A549 (cell line): ENCODE measurements around the gene THTPA. TPM values are rescaled to one million over a fixed set of nuclear protein-coding genes. Genes with fewer than 3 reads are reported as not detected.
"Not testable (repeated sequence)": the region's sequence is repeated elsewhere in the genome, so short reads cannot be mapped to it uniquely, and the experiment has no call there.

Experiments used
- ATAC-seq, 2 experiments: fragments of 200-7000 bp in 1 of 2; fragments of >200 bp in 1 of 2; cut with Nextera tagmentation in 1 of 2; cut with Tn5 transposase in 1 of 2; 3 replicates each; pipeline versions ENCODE4 v1.8.0 to v1.9.1; 2018 to 2020; ENCODE audit warnings: mild to moderate bottlenecking in 1 of 2, moderate library complexity in 1 of 2
- CTCF ChIA-PET: fragments of 300-600 bp; sonication (Branson Sonifier 250); formaldehyde crosslinking; extraction: SDS; loops from one replicate; lab custom pipeline; 2021; ENCODE audit warnings: antibody characterized with exemption, inconsistent platforms; lab: Yijun Ruan, JAX
- POLR2A ChIA-PET: fragments of 350-600 bp; formaldehyde crosslinking; extraction: SDS; loops from one replicate; lab custom pipeline; 2021; ENCODE audit warnings: antibody characterized with exemption, inconsistent platforms; lab: Yijun Ruan, JAX
- DNase-seq, 2 experiments: peaks; one replicate each; pipeline versions ENCODE4 v3.0.0 to v3.0.0-alpha.2; 2011 to 2016; ENCODE audit warnings: low read depth in 1 of 2, low spot score in 1 of 2
- FAIRE-seq: peaks from 2 replicates; lab custom pipeline; 2011; peaks lifted over from hg19 to GRCh38; lab: Jason Lieb, UNC
- H3K27ac ChIP-seq, 2 experiments: fragments of >200 bp; sonication (Bioruptor Twin); formaldehyde crosslinking; 3 replicates each; pipeline ENCODE4 v1.5.1; 2016 to 2017
- H3K4me1 ChIP-seq: fragments of >200 bp; sonication (Bioruptor Twin); formaldehyde crosslinking; 3 replicates; pipeline ENCODE4 v1.6.1; 2016
- H3K4me2 ChIP-seq: fragments of >200 bp; sonication (Bioruptor Twin); formaldehyde crosslinking; 3 replicates; pipeline ENCODE4 v1.6.1; 2016
- H3K4me3 ChIP-seq: fragments of >200 bp; sonication (Bioruptor Twin); formaldehyde crosslinking; 3 replicates; pipeline ENCODE4 v1.5.1; 2016
- H3K9me3 ChIP-seq: fragments of >200 bp; sonication (Bioruptor Twin); formaldehyde crosslinking; 3 replicates; pipeline ENCODE4 v1.6.1; 2016
- ATOH8 ChIP-seq: fragments of 250-450 bp; sonication (Bioruptor Pico); IDR thresholded peaks from 2 replicates; pipeline ENCODE4 v1.5.0; 2020; ENCODE audit warnings: low read depth, mild to moderate bottlenecking, moderate library complexity
- CBX2 ChIP-seq: fragments of 200-600 bp; sonication (generic); IDR thresholded peaks from 2 replicates; pipeline ENCODE4 v1.6.1; 2016; ENCODE audit warnings: low read depth, mild to moderate bottlenecking, borderline replicate concordance
- ELK1 ChIP-seq: fragments of 150-350 bp; IDR thresholded peaks from 2 replicates; pipeline ENCODE4 v1.6.1; 2014; ENCODE audit warnings: low read depth, mild to moderate bottlenecking, low read length
- FOSB ChIP-seq: fragments of 250-450 bp; sonication (Bioruptor Pico); IDR thresholded peaks from 2 replicates; pipeline ENCODE4 v1.5.0; 2020; ENCODE audit warnings: mild to moderate bottlenecking, moderate library complexity
- FOSL2 ChIP-seq, 2 experiments: fragments of 450-650 bp in 1 of 2; fragments of >200 bp in 1 of 2; sonication (Bioruptor Twin) in 1 of 2; formaldehyde crosslinking; IDR thresholded peaks; 2 replicates each; pipeline versions ENCODE4 v1.5.0 to v1.6.1; 2016 to 2020; ENCODE audit warnings: mild to moderate bottlenecking in 1 of 2, moderate library complexity in 1 of 2
- FOXS1 ChIP-seq: fragments of 250-450 bp; sonication (Bioruptor Pico); IDR thresholded peaks from 2 replicates; pipeline ENCODE4 v1.5.0; 2020; ENCODE audit warnings: mild to moderate bottlenecking, moderate library complexity
- HDAC2 ChIP-seq: fragments of 200-600 bp; sonication (generic); IDR thresholded peaks from 2 replicates; pipeline ENCODE4 v1.6.1; 2016
- HES2 ChIP-seq: fragments of >200 bp; sonication (Bioruptor Twin); formaldehyde crosslinking; IDR thresholded peaks from 2 replicates; pipeline ENCODE4 v1.6.1; 2016
- HOXB13 ChIP-seq: fragments of 250-450 bp; sonication (Bioruptor Pico); IDR thresholded peaks from 2 replicates; pipeline ENCODE4 v1.5.0; 2020; ENCODE audit warnings: low read depth, mild to moderate bottlenecking, moderate library complexity
- HOXB5 ChIP-seq: fragments of 250-450 bp; sonication (Bioruptor Pico); IDR thresholded peaks from 2 replicates; pipeline ENCODE4 v1.5.0; 2020; ENCODE audit warnings: mild to moderate bottlenecking, moderate library complexity
- KDM5A ChIP-seq: fragments of 200-600 bp; sonication (generic); IDR thresholded peaks from 2 replicates; pipeline ENCODE4 v1.6.1; 2016; ENCODE audit warnings: antibody characterized with exemption, mild to moderate bottlenecking
- MYC ChIP-seq: IDR thresholded peaks from 2 replicates; pipeline ENCODE4 v1.6.1; 2012; ENCODE audit warnings: mild to moderate bottlenecking, inconsistent platforms, low read length, improper control_type of control experiment, borderline replicate concordance
- NR3C1 ChIP-seq: fragments of >200 bp; sonication (Bioruptor Twin); formaldehyde crosslinking; IDR thresholded peaks from 3 replicates; pipeline ENCODE4 v1.6.1; 2017
- POLR2AphosphoS2 ChIP-seq: conservative IDR thresholded peaks from 2 replicates; pipeline ENCODE4 v1.6.1; 2012; ENCODE audit warnings: low read length, improper control_type of control experiment, inconsistent platforms
- RAD21 ChIP-seq, 2 experiments: fragments of >200 bp in 1 of 2; sonication (Bioruptor Twin) in 1 of 2; formaldehyde crosslinking in 1 of 2; IDR thresholded peaks in 1 of 2; conservative IDR thresholded peaks in 1 of 2; 2 replicates in 1 of 2; 3 replicates in 1 of 2; pipeline ENCODE4 v1.6.1; 2012 to 2018; ENCODE audit warnings: inconsistent platforms in 1 of 2
- SREBF2 ChIP-seq: fragments of 450-650 bp; IDR thresholded peaks from 2 replicates; pipeline ENCODE4 v1.6.1; 2014; ENCODE audit warnings: mild to moderate bottlenecking, moderate library complexity
- TFCP2L1 ChIP-seq: fragments of 250-450 bp; sonication (Bioruptor Pico); IDR thresholded peaks from 2 replicates; pipeline ENCODE4 v1.5.0; 2021; ENCODE audit warnings: mild to moderate bottlenecking
- TP53 ChIP-seq: fragments of 250-450 bp; sonication (Bioruptor Pico); IDR thresholded peaks from 2 replicates; pipeline ENCODE4 v1.5.0; 2021; ENCODE audit warnings: mild to moderate bottlenecking, moderate library complexity
- ZSCAN20 ChIP-seq: fragments of 250-450 bp; sonication (Bioruptor Pico); IDR thresholded peaks from 2 replicates; pipeline ENCODE4 v1.8.0; 2022; ENCODE audit warnings: mild to moderate bottlenecking, moderate library complexity
- WGBS: methylation state at CpG from one replicate; pipeline ENCODE4 v1.1.6; 2017; ENCODE audit errors: missing lambda C conversion rate; 5-methylcytosine and 5-hydroxymethylcytosine counted together
- polyA plus RNA-seq, 4 experiments: library from polyadenylated mRNA; depleted of rRNA in 3 of 4; stranded (reverse); fragments of >200 nt; fragmentation: RNase III in 1 of 4; extraction: RNeasy Plus Mini Kit Qiagen cat#74134 plus additional on column Dnase treatment in 1 of 4; gene quantifications; 2 replicates in 3 of 4; 3 replicates in 1 of 4; pipeline ENCODE4 v1.2.3, GENCODE V29; 2011 to 2017
- TF ChIP-seq, protein P1 (sequence below): IDR thresholded peaks from 2 replicates; pipeline ENCODE4 v1.6.1; 2012; ENCODE audit warnings: low read depth, borderline replicate concordance
- TF ChIP-seq, protein P2 (sequence below): fragments of 450-650 bp; IDR thresholded peaks from 2 replicates; pipeline ENCODE4 v1.6.1; 2014; ENCODE audit warnings: antibody characterized with exemption

The THTPA gene
- polyA plus RNA-seq, 2 of the 4 experiments (the other 2 are of a cell fraction) = 8.1 to 23.9 TPM

DNA sequence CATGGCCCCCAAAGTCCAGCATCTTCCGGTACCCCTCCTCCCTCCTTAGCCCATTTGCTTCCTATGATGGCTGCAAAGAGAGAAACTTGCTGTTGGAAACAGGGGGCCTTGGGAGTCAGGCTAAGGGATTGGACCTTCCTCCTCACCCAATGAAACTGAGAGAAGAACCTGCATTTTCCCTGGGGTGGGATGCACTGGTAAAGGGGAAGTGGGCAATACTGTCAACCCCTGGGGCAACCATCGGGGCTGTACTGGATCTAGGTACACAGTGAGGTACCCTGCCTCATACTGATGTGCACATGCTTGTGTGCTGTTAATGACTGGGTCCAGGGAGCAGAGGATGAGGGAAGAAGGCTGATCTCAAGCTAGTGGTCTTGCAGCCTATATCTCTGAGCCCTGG, 33.5 kb downstream of the THTPA start:
- CTCF ChIA-PET = interaction anchor here (0.5 to 3.1 kb wide), 40 partner anchors 9 to 571 kb away, joined by 3 to 39 read pairs (median 4); partner anchors contain the start of genes DCAF11, IRF9, JPH4 and NRL
- Histone ChIP-seq H3K4me2 (no peak overlapping the region), H3K27ac (peak overlapping the region in 1 of 2 experiments; percentile 65; a peak in 2 of 6 replicates), H3K4me3 (no peak overlapping the region), H3K4me1 (peaks cover 8% of the 10 kb centered on the region; the same call in 2 of the 3 replicates), H3K9me3 (no peaks in the 10 kb centered on the region)
- POLR2A ChIA-PET = no interaction called here
- WGBS = 90% methylated on average over 2 of the region's 2 CpGs
- ATAC-seq (peak in 1 of 2 experiments; percentile 10; a peak in 2 of 6 replicates), DNase-seq (no peak), FAIRE-seq (no peak)
- TF ChIP-seq NR3C1 = no peak
- TF ChIP-seq POLR2AphosphoS2 = no peak
- TF ChIP-seq MYC = no peak
- TF ChIP-seq SREBF2 = no peak
- no peak for TF ChIP-seq HOXB5 (CRISPR knock-in tag)
- no peak for TF ChIP-seq ZSCAN20 (CRISPR knock-in tag)
- TF ChIP-seq RAD21 (conservative IDR thresholded peaks at IDR 0.05 in 1 of 2, IDR thresholded peaks at IDR 0.05 in 1 of 2) = no peak
- TF ChIP-seq, protein P1, sequence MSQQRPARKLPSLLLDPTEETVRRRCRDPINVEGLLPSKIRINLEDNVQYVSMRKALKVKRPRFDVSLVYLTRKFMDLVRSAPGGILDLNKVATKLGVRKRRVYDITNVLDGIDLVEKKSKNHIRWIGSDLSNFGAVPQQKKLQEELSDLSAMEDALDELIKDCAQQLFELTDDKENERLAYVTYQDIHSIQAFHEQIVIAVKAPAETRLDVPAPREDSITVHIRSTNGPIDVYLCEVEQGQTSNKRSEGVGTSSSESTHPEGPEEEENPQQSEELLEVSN = no peak

GRCh38 chr14:23590198-23590597, 34.1 kb downstream of the THTPA start:
- Histone ChIP-seq H3K4me3 (no peak overlapping the region), H3K9me3 (no peaks in the 10 kb centered on the region), H3K27ac (no peak overlapping the region), H3K4me2 (no peak overlapping the region), H3K4me1 (peaks cover 8% of the 10 kb centered on the region; the same call in 2 of the 3 replicates)
- 51% methylated on average over 4 of the region's 4 CpGs for WGBS
- ChIA-PET CTCF (interaction anchor here (0.6 to 3.1 kb wide), 12 partner anchors 13 to 366 kb away, joined by 3 to 39 read pairs (median 5); no protein-coding TSS in a partner anchor), POLR2A (interaction anchor here (0.7 kb wide), 1 partner anchor 498 kb away, joined by 7 read pairs; no protein-coding TSS in a partner anchor)
- TF ChIP-seq TP53 (CRISPR knock-in tag) = no peak
- TF ChIP-seq HES2 = no peak
- no peak for TF ChIP-seq MYC
- TF ChIP-seq, protein P2, sequence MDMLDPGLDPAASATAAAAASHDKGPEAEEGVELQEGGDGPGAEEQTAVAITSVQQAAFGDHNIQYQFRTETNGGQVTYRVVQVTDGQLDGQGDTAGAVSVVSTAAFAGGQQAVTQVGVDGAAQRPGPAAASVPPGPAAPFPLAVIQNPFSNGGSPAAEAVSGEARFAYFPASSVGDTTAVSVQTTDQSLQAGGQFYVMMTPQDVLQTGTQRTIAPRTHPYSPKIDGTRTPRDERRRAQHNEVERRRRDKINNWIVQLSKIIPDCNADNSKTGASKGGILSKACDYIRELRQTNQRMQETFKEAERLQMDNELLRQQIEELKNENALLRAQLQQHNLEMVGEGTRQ = no peak
- no peak for TF ChIP-seq POLR2AphosphoS2
- no peak for TF ChIP-seq ZSCAN20 (CRISPR knock-in tag)
- TF ChIP-seq FOXS1 (CRISPR knock-in tag) = no peak
- no peak for TF ChIP-seq HOXB13 (CRISPR knock-in tag)
- no peak for TF ChIP-seq HDAC2
- no peak for TF ChIP-seq ELK1
- TF ChIP-seq FOSB = no peak
- no peak for TF ChIP-seq KDM5A
- no peak for TF ChIP-seq TFCP2L1 (CRISPR knock-in tag)
- no peak for TF ChIP-seq CBX2
- TF ChIP-seq ATOH8 = no peak
- TF ChIP-seq FOSL2 (IDR thresholded peaks at IDR 0.05) = no peak
- TF ChIP-seq FOSL2 (CRISPR knock-in tag; IDR thresholded peaks at IDR 0.05) = no peak
- DNase-seq (no peak), FAIRE-seq (no peak), ATAC-seq (no peak)

DNA sequence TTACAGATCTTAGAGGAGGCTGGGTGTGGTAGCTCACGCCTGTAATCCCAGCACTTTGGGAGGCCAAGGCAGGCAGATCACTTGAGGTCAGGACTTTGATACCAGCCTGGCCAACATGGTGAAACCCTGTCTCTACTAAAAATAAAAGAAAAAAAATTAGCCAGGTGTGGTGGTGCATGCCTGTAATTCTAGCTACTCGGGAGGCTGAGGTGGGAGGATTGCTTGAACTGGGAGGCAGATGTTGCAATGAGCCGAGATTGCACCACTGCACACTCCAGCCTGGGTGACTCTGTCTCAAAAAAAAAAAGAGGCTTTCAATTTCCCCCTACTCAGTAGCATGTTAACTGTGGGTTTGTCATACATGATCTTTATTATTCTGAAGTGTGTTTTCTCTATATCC, 38.1 kb downstream of the THTPA start:
- H3K27ac ChIP-seq, DNase-seq, H3K4me2 ChIP-seq, H3K9me3 ChIP-seq, FAIRE-seq, POLR2A ChIA-PET, H3K4me3 ChIP-seq, H3K4me1 ChIP-seq, ATAC-seq: not testable (repeated sequence)
- CTCF ChIA-PET = interaction anchor here (1.1 to 2.0 kb wide), 2 partner anchors 317 to 360 kb away, joined by 3 to 6 read pairs; no protein-coding TSS in a partner anchor
- WGBS = 8% methylated on average over 3 of the region's 3 CpGs
